Measurements from ENCODE around the gene YDJC. TPM values are rescaled to one million over a fixed set of nuclear protein-coding genes. Genes with fewer than 3 reads are reported as not detected.
A peak's percentile ranks its signal among the peaks of the same experiment; 100 is the strongest.

The YDJC gene
- total RNA-seq, 1 experiment from 2014 or later: 25.7 TPM

DNA sequence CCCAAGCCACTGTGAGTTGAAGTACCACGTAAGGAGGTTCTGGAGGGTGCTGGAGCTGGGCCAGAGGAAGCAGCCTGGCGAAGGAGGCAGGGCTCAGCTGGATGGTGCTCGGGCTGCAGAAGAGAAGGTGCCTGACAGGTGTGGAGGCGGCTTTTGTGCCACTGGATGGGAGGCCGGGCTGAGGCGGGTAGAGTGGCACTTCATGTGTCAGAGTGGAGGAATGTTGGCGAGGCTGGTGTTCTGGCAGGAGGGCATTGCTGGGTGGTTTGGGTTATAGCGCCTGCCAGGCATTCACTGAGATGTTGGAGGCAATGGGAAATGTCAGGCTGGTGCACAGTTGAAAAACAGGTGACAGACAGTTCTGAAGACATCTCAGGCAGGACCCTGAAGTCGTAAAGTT, 38.1 kb downstream of the YDJC start:
- Histone ChIP-seq H2AFZ (no peak overlapping the region), H3K9me3 (ENCODE audit: insufficient read depth, low read depth) (no peaks in the 10 kb centered on the region), H3K79me2 (ENCODE audit: low read depth) (peaks cover 82% of the 10 kb centered on the region), H3K4me3 (no peak overlapping the region), H3F3A (ENCODE audit: insufficient read depth, low read depth) (no peaks in the 10 kb centered on the region), H3K9me2 (ENCODE audit: insufficient read depth) (no peaks in the 10 kb centered on the region), H4K20me1 (ENCODE audit: insufficient read depth) (peaks cover 73% of the 10 kb centered on the region), H3K27me3 (ENCODE audit: insufficient read depth, low read depth) (no peaks in the 10 kb centered on the region), H3K27ac (no peak overlapping the region), H3K4me2 (no peak overlapping the region), H3K36me3 (ENCODE audit: low read depth) (no peaks in the 10 kb centered on the region; the same call in 1 of the 2 replicates), H3K4me1 (replicated peaks; ENCODE audit: insufficient read depth) (no peaks in the 10 kb centered on the region)
- POLR2A ChIA-PET (ENCODE audit: unreplicated experiment): no interaction called here
- DNase-seq: peak; percentile 47 to 52
- CTCF ChIA-PET: no interaction called here
- intact Hi-C loops (cut with micrococcal nuclease; ENCODE audit: unreplicated experiment): no loop called here
- no peak for TF ChIP-seq CTCF (conservative IDR thresholded peaks at IDR 0.05)
- BruUV-seq (replicated peaks): no TSS peak

DNA sequence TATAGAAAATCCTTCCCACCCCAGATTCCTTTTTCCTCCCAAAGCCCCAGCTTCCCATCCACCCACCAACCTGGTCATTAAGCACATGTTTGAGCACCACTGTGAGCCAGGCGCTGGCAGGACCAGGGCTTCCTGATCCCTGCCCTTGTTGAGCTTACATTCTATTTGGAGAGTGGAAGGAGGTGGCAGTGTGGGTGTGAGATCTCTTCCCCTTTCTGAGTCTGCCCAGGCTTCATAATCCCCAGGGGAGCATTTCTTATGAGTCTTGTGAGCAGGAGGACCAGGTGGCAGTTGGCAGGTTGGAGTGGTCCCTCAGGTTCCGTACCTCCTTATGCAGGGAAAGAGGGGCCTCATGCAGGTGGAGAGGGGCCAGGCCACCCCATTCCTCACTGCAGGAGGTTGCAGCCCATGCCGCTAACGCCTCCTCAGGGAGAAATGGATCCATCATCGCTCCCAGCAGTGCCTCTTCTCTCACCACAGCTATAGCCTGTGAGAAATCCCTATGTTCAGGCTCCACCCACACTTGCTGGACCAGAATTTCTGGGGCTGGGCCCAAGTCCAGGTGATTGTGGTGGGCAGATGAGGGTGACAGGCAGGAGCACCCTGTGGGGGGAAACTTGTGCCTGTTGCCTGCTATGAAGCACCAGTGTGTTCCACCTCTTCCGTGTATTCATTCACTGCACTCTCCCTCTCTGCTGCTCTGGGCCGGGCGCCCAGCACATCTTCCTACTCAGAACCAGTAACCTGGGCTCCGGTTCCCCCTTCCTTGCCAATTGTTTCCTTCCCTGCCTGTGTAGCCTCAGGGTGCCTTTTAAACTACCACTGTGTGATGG, 38.8 kb downstream of the YDJC start:
- H3K27ac ChIP-seq: no peak overlapping the region
- no peaks in the 10 kb centered on the region for H3F3A ChIP-seq (ENCODE audit: insufficient read depth, low read depth)
- H3K27me3 ChIP-seq (ENCODE audit: insufficient read depth, low read depth): no peaks in the 10 kb centered on the region
- no TSS peak for BruUV-seq (replicated peaks)
- H3K79me2 ChIP-seq (ENCODE audit: low read depth): peaks cover 84% of the 10 kb centered on the region
- H2AFZ ChIP-seq: no peak overlapping the region
- ChIA-PET POLR2A (ENCODE audit: unreplicated experiment) (no interaction called here), CTCF (no interaction called here)
- intact Hi-C loops (cut with micrococcal nuclease; ENCODE audit: unreplicated experiment): no loop called here
- TF ChIP-seq EZH2 (IDR thresholded peaks at IDR 0.05; ENCODE audit: low read depth) (no peak), CTCF (conservative IDR thresholded peaks at IDR 0.05) (no peak)
- no peaks in the 10 kb centered on the region for H3K9me2 ChIP-seq (ENCODE audit: insufficient read depth)
- no peak for DNase-seq
- no peaks in the 10 kb centered on the region for H3K4me1 ChIP-seq (replicated peaks; ENCODE audit: insufficient read depth)
- no peak overlapping the region for H3K4me2 ChIP-seq
- H3K36me3 ChIP-seq (ENCODE audit: low read depth): no peaks in the 10 kb centered on the region; the same call in 1 of the 2 replicates
- peaks cover 72% of the 10 kb centered on the region for H4K20me1 ChIP-seq (ENCODE audit: insufficient read depth)
- no peak overlapping the region for H3K4me3 ChIP-seq
- no peaks in the 10 kb centered on the region for H3K9me3 ChIP-seq (ENCODE audit: insufficient read depth, low read depth)

GRCh38 chr22:21589396-21589795, 40.4 kb downstream of the YDJC start:
- POLR2A ChIA-PET (ENCODE audit: unreplicated experiment): no interaction called here
- no peak for DNase-seq
- Histone ChIP-seq H3K4me2 (no peak overlapping the region), H2AFZ (no peak overlapping the region), H3K36me3 (ENCODE audit: low read depth) (no peaks in the 10 kb centered on the region; the same call in 1 of the 2 replicates), H4K20me1 (ENCODE audit: insufficient read depth) (peaks cover 79% of the 10 kb centered on the region), H3K9me2 (ENCODE audit: insufficient read depth) (no peaks in the 10 kb centered on the region), H3F3A (ENCODE audit: insufficient read depth, low read depth) (no peaks in the 10 kb centered on the region), H3K27me3 (ENCODE audit: insufficient read depth, low read depth) (no peaks in the 10 kb centered on the region), H3K79me2 (ENCODE audit: low read depth) (peaks cover 87% of the 10 kb centered on the region), H3K4me3 (no peak overlapping the region), H3K27ac (no peak overlapping the region), H3K4me1 (replicated peaks; ENCODE audit: insufficient read depth) (no peaks in the 10 kb centered on the region), H3K9me3 (ENCODE audit: insufficient read depth, low read depth) (no peaks in the 10 kb centered on the region)
- no peak for TF ChIP-seq CTCF (conservative IDR thresholded peaks at IDR 0.05)
- TF ChIP-seq EZH2 (IDR thresholded peaks at IDR 0.05; ENCODE audit: low read depth): no peak
- BruUV-seq (replicated peaks): no TSS peak
- intact Hi-C loops (cut with micrococcal nuclease; ENCODE audit: unreplicated experiment): no loop called here
- CTCF ChIA-PET: no interaction called here
